HuH-7 (cell line): Measurements from ENCODE around the gene RPS6KA3.
"Not testable (repeated sequence)": the region's sequence is repeated elsewhere in the genome, so short reads cannot be mapped to it uniquely, and the experiment has no call there.

Source experiments
- DNase-seq: peaks from one replicate; pipeline ENCODE4 v3.0.0; 2011; ENCODE audit warnings: low spot score

RPS6KA3 gene

GRCh38 chrX:20265221-20265725 lies 1.4 kb downstream of the RPS6KA3 start:
- no peak for DNase-seq

GRCh38 chrX:20263474-20263873 lies 3.2 kb downstream of the RPS6KA3 start:
- no peak for DNase-seq

GRCh38 chrX:20260885-20261284 lies 5.8 kb downstream of the RPS6KA3 start:
- DNase-seq: no peak

- DNase-seq: no peak
Observed at GRCh38 chrX:20254712-20255299, 11.9 kb downstream of the RPS6KA3 start.

GRCh38 chrX:20253232-20253543 lies 13.5 kb downstream of the RPS6KA3 start:
- no peak for DNase-seq

- no peak for DNase-seq
Observed at GRCh38 chrX:20252381-20253231, 14.1 kb downstream of the RPS6KA3 start.

- no peak for DNase-seq
Observed at GRCh38 chrX:20251691-20252090, 15.0 kb downstream of the RPS6KA3 start.

GRCh38 chrX:20250146-20250545 lies 16.6 kb downstream of the RPS6KA3 start:
- DNase-seq: not testable (repeated sequence)

GRCh38 chrX:20248592-20249192 lies 18.0 kb downstream of the RPS6KA3 start:
- no peak for DNase-seq

GRCh38 chrX:20244931-20245330 lies 21.8 kb downstream of the RPS6KA3 start:
- no peak for DNase-seq

GRCh38 chrX:20240201-20240600 lies 26.5 kb downstream of the RPS6KA3 start:
- DNase-seq: no peak

- DNase-seq: no peak
Observed at GRCh38 chrX:20237864-20238263, 28.8 kb downstream of the RPS6KA3 start.

GRCh38 chrX:20235755-20236154 lies 31.0 kb downstream of the RPS6KA3 start:
- DNase-seq: no peak

GRCh38 chrX:20233336-20233735 lies 33.4 kb downstream of the RPS6KA3 start:
- DNase-seq: no peak

GRCh38 chrX:20231598-20231997 lies 35.1 kb downstream of the RPS6KA3 start:
- no peak for DNase-seq

GRCh38 chrX:20230406-20230805 lies 36.3 kb downstream of the RPS6KA3 start:
- no peak for DNase-seq

- DNase-seq: no peak
Observed at GRCh38 chrX:20229155-20229554, 37.6 kb downstream of the RPS6KA3 start.

- no peak for DNase-seq
Observed at GRCh38 chrX:20228245-20228644, 38.5 kb downstream of the RPS6KA3 start.

- no peak for DNase-seq
Observed at GRCh38 chrX:20227116-20227515, 39.6 kb downstream of the RPS6KA3 start.

GRCh38 chrX:20225488-20225833 lies 41.2 kb downstream of the RPS6KA3 start:
- DNase-seq: no peak

GRCh38 chrX:20224814-20225487 lies 41.8 kb downstream of the RPS6KA3 start:
- DNase-seq: no peak

GRCh38 chrX:20221902-20222301 lies 44.8 kb downstream of the RPS6KA3 start:
- DNase-seq: no peak
